Measurements from ENCODE around the gene C8A.

The C8A gene

GRCh38 chr1:56897150-56898004 lies 42.8 kb downstream of the C8A start:
- DNase-seq = no peak

DNA sequence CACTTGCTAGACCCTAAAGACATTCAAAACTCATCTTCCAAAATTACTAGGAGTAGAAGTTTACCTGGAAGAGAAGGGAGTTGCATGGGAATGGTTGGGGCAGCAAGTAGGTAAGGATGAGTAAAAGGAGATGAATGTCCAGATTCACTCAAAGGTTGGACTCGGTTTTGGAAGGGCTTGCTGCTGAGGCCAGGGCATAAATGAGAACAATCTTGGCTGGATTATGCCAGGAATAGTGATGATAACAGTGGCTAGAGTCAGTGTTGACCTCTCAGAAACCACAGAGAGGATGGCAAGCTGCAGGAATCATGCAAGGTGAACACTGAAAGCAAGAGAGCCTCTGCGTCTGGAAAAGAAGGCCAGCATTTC lies 43.4 kb downstream of the C8A start:
- DNase-seq = no peak

GRCh38 chr1:56898879-56899278 lies 44.3 kb downstream of the C8A start:
- DNase-seq = no peak

DNA sequence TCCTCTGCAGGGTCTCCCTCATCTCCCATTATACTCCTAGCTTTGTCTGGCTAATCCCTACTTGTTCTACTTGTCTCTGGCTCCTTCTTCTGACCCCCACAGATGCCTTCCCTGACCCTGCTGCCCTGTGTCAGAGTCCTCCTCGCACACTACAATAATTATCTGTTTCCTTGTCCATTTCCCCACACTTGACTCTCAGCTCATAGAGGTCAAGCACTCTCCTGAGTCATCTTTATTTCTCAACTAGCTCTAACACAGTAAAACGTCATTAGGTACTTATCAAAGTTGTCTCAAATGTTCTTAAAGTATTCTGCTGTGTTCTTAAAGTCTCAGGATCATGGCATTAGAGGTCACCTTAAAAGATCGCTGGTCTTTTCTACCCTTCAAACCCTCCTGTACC lies 47.1 kb downstream of the C8A start:
- no peak for DNase-seq

DNA sequence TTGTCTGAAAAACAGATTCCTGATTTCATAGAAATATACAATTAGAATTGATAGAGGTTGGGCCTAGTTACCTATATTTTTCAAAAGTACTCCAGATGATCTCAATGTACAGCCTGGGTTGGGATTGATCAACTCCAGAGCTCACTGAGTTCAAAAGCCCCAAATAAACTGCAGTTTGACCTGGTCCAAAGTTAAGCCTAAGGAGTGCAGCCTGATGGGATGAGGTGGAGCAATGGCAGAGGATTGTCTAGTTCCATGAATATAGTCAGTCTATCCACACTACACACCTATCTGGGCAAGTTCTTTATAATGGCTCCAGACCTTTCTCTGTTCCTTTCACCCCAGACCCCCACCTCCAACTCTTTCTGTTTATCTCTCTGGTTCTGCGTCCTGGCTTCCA lies 49.2 kb downstream of the C8A start:
- no peak for DNase-seq

DNA sequence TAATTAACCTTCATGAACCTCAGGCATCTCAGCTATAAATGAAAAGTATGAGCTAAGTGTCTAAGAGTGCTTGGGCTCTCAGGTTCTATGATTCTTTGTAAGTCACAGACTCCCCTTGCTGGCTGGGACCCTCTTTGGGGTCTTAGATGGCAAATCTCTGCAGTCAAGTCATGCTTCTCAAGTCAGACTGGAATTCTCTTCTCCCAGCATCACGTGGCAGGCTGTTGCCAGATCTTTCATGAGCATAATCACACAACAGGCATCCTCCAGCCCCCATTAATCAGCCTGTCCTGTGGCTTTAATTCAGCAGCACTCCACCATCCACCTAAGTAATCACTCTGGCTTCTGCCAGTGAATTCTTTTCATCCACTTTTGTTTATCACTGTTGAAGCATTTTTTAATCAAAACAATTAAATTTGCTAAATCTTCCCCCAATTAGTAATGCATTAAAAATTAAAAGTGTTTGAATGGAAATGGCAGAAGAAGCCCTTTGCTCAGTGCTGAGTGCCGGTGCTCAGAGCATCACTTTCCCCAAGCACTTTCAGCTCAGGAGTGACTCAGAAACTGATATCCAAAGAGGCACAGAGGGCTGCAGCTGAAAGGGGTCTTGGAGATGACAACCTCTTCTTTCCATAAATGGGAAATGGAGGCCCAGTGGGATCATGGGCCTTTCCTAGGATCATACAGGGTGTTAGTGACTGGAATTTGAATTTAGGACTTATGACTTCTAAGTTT lies 50.2 kb downstream of the C8A start:
- DNase-seq = no peak

- DNase-seq = no peak
Measured at GRCh38 chr1:56905667-56906066, 51.1 kb downstream of the C8A start.

GRCh38 chr1:56908619-56909221 lies 54.1 kb downstream of the C8A start:
- no peak for DNase-seq

GRCh38 chr1:56910441-56910985 lies 55.9 kb downstream of the C8A start:
- DNase-seq = no peak

GRCh38 chr1:56911098-56911938 lies 56.7 kb downstream of the C8A start:
- DNase-seq = no peak

- no peak for DNase-seq
Measured at GRCh38 chr1:56912325-56912724, 57.7 kb downstream of the C8A start.

GRCh38 chr1:56915960-56916359 lies 61.4 kb downstream of the C8A start:
- no peak for DNase-seq

DNA sequence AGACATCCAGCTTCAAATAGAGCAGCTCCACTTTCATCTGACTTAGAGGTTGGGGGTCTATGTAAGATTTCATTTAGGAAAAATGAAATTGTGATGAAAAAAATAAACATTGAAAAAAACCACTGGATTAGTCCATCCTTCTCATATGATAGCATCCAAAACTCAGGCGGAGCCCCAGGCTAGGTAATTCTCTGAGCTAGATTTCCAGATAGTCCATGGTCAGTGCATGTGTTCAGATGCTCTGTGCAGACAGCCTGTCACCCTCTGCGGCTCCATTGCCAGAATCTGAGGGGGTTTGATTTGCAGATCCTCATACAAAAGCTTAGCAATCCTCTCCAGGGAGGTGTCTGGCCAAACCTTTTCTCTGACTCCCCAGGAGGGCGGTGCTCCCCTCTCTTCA lies 62.0 kb downstream of the C8A start:
- DNase-seq = no peak

DNA sequence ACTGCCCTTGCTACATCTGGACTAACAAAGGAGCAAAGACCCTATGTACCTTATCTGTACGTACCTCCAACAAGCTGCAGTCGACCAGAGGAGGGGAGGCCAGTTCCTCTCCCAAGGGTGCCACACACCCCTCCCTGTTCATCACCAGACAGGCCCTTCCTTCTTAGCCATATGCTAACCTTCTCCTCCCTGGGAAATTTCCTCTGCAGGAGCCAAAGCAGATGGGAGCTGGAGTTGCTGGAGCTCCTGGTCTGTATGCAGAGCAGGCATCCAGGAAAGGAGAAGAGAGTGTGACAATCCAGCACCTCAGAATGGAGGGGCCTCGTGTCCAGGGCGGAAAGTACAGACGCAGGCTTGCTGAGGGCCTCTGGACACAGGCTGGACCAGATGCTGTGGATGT lies 62.8 kb downstream of the C8A start:
- no peak for DNase-seq

DNA sequence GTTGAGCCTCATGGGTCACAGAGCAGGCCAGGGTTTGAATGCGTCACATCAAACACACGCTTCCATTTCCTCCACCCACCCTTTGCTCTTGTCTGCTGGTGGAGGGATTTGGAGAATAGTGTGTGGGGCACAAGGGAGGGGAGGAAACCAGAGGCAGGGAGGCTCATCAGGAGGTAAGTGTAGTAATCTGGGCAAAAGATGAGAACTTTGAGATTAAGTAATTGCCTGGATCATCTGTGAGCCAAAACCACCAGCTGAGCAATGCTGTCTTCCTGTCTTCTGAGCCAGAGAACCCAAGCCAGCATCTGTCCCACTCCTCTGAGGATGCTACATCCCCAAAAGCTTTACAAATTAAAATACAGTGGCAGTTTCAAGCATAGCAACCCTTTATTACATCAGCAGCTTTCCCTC lies 66.0 kb downstream of the C8A start:
- DNase-seq = no peak

DNA sequence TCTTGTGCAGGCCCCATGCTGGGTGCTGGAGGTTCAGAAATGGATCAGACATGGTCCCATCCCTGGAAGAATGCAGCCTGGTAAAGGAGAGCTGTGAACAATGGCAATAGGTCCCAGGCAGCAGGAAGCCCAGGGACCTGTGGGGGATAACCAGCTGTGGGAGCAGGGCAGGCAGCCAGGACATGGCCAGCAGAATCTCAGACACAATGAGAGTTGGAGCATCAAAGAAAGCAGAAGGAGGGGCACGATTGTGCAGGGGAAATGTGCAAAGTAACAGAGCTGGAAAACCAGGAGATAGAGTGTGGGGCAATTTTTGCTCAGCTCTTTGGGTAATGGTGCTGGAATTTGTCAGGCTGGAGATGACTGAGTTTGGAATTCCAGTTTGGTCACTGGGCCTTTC lies 66.9 kb downstream of the C8A start:
- no peak for DNase-seq

DNA sequence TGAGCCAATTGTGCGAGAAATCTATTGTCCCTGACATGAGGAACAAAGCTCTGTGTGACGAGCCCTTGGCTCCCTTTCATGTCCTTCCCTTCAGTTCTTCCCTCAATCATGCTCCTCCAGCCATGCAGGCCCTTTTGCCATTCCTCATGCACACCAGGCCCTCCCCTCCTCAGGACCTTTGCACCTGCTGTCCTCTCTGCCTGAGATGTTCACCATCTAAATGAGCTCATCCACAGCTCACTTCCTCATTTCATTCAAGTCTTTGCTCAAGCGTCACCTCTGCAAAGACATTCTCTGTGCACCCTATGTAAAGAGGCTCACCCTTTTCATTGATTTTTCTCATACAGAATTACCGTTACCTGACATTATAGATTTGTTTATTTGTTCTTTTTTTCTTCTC lies 67.5 kb downstream of the C8A start:
- no peak for DNase-seq

DNA sequence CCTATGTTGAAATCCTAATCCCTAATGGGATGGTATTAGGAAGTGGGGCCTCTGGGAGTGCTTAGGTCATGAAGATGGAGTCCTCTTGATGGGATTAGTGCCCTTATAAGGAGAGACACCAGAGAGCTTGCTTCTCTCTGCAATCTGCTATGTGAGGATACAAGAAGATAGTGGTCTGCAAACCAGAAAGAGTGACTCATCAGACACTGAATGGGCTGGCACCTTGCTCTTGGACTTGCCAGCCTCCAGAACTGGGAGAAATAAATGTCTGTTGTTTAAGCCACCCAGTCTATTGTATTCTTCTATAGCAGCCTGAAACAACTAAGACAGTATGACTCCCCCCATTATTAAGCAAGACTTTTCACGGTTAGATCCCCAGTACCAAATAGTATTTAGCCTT lies 67.9 kb downstream of the C8A start:
- no peak for DNase-seq

DNA sequence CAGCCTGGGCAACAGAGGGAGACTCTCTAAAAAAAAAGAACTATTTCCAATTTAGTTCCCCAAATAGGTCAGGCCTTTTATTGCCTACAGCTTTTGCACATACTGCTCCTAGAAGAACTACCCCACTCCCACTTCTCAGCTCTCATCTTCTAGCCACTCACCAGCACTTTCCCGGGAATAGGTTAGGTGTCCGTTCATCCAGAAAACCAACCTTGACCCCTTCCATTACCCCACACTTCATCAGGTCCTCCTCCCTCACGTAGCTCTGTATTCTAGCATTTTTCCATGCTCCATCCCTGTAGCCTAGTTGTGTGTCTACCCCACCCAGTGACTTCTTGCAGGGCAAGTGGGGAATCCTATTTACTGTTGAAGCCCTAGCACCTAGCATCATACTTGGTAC lies 68.6 kb downstream of the C8A start:
- DNase-seq = no peak

- no peak for DNase-seq
Measured at GRCh38 chr1:56924116-56924515, 69.5 kb downstream of the C8A start.

- no peak for DNase-seq
Measured at GRCh38 chr1:56925193-56925592, 70.6 kb downstream of the C8A start.

- no peak for DNase-seq
Measured at GRCh38 chr1:56927171-56927570, 72.6 kb downstream of the C8A start.

DNA sequence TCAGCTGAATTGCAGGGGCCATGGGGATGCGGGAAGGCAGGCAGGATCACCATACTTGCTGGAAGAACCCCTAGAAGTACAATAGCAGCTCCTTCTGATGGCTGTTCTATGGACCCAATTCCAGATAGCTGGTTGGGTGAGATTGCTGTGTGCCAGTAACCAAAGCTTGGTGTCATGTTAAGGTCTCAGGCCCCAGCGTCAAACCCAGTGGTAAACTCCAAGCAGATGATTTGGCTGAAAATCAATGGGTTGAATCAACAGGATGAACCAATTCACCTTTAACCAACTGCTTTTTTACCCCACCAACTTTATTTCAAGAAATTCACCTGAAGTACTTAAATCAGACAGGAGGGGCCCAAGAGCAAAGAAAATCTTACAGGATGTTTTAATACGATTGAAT lies 73.4 kb downstream of the C8A start:
- DNase-seq = no peak
